Adrenal gland (tissue), 5 donors: ENCODE measurements around the gene ZNF19.

Experiments
- POLR2A ChIP-seq, 2 donors: fragments of 450-650 bp; IDR thresholded peaks; one replicate each; pipeline ENCODE4 v1.6.1; 2017; ENCODE audit warnings: antibody characterized with exemption in 2 of 2, mild to moderate bottlenecking in 2 of 2, moderate library complexity in 1 of 2
- TF ChIP-seq, protein P1 (sequence below), 6 experiments: fragments of 450-650 bp in 4 of 6; fragments of 200-600 bp in 2 of 6; sonication (generic) in 1 of 6; IDR thresholded peaks; 1 replicate in 5 of 6; 2 replicates in 1 of 6; pipeline versions ENCODE4 v1.5.1 to v1.8.0; 2016 to 2021; ENCODE audit warnings: antibody characterized with exemption in 6 of 6, mild to moderate bottlenecking in 2 of 6, moderate library complexity in 1 of 6
- donor health status: DM: no; HTN: no; CAD: no.

DNA sequence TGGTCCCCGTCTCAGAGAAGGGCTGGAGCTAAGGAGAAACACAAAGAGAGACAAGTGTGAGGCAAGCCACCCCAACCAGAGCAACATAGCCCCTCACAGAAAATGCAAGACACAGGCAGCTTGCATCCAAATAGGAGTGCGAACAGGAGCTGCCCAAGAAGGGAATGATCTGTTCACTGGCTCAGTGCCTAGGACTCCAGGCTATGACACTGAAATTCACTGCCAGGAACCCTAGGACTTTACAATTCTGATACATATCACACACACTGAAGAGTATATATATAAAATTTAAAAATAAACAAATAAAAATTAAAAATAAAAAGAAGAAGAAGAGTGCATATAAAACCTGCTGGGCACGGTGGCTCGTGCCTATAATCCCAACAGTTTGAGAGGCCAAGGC is 32.3 kb downstream of the ZNF19 start:
- TF ChIP-seq, protein P1, sequence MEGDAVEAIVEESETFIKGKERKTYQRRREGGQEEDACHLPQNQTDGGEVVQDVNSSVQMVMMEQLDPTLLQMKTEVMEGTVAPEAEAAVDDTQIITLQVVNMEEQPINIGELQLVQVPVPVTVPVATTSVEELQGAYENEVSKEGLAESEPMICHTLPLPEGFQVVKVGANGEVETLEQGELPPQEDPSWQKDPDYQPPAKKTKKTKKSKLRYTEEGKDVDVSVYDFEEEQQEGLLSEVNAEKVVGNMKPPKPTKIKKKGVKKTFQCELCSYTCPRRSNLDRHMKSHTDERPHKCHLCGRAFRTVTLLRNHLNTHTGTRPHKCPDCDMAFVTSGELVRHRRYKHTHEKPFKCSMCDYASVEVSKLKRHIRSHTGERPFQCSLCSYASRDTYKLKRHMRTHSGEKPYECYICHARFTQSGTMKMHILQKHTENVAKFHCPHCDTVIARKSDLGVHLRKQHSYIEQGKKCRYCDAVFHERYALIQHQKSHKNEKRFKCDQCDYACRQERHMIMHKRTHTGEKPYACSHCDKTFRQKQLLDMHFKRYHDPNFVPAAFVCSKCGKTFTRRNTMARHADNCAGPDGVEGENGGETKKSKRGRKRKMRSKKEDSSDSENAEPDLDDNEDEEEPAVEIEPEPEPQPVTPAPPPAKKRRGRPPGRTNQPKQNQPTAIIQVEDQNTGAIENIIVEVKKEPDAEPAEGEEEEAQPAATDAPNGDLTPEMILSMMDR (IDR thresholded peaks at IDR 0.05), result no peak
- no peak for TF ChIP-seq POLR2A (IDR thresholded peaks at IDR 0.05)
